OCI-LY3 (cell line): ENCODE measurements around the gene RAET1E.

ENCODE experiments used
- H2AFZ ChIP-seq: fragments of 200-600, 300-600 bp; shearing (Covaris generic); 2 replicates; pipeline ENCODE4 v1.6.0; 2014; ENCODE audit warnings: antibody characterized with exemption, low read depth, low read length
- H3K27ac ChIP-seq: fragments of 200-600, 300-600 bp; sonication (generic); 2 replicates; pipeline ENCODE4 v1.5.1; 2014; ENCODE audit warnings: mild to moderate bottlenecking, low read length, moderate library complexity, mixed read lengths
- H3K27me3 ChIP-seq: fragments of 200-600, 300-600 bp; sonication (generic); 2 replicates; pipeline ENCODE4 v1.6.1; 2014; ENCODE audit warnings: low read depth, low read length, mixed read lengths
- H3K36me3 ChIP-seq: fragments of 200-600, 300-600 bp; sonication (generic); replicated peaks from 2 replicates; pipeline ENCODE3; 2014; ENCODE audit warnings: low read depth, low read length, mixed read lengths
- H3K4me1 ChIP-seq: fragments of 300-600, 200-600 bp; sonication (generic); 2 replicates; pipeline ENCODE4 v1.6.1; 2014; ENCODE audit warnings: low read length, mixed read lengths
- H3K4me2 ChIP-seq: fragments of 200-600, 300-600 bp; sonication (generic); 2 replicates; pipeline ENCODE4 v1.6.1; 2014; ENCODE audit warnings: low read length, mixed read lengths
- H3K4me3 ChIP-seq: fragments of 300-600, 200-600 bp; sonication (generic); 2 replicates; pipeline ENCODE4 v1.5.1; 2014; ENCODE audit warnings: antibody characterized with exemption, mild to moderate bottlenecking, low read length, moderate library complexity
- H3K79me2 ChIP-seq: fragments of 300-600, 200-600 bp; shearing (Covaris generic); 2 replicates; pipeline ENCODE4 v1.6.1; 2014; ENCODE audit warnings: mild to moderate bottlenecking, low read length, mixed read lengths
- H3K9ac ChIP-seq: fragments of 300-600, 200-600 bp; shearing (Covaris generic); 2 replicates; pipeline ENCODE4 v1.6.0; 2014; ENCODE audit warnings: mild to moderate bottlenecking, low read length, moderate library complexity
- H3K9me3 ChIP-seq: fragments of 200-600, 300-600 bp; shearing (Covaris generic); 2 replicates; pipeline ENCODE4 v1.6.1; 2014; ENCODE audit warnings: low read length, mixed read lengths; ENCODE audit not compliant: insufficient read depth
- H4K20me1 ChIP-seq: fragments of 200-600, 300-600 bp; sonication (generic); 2 replicates; pipeline ENCODE4 v1.6.1; 2016; ENCODE audit warnings: low read length, mixed read lengths; ENCODE audit not compliant: insufficient read depth
- CTCF ChIP-seq: fragments of 200-600, 300-600 bp; sonication (generic); IDR thresholded peaks from 2 replicates; pipeline ENCODE4 v1.5.1; 2014; ENCODE audit warnings: antibody characterized with exemption, low read length, low read depth
- EZH2phosphoT487 ChIP-seq: fragments of 200-600 bp; shearing (Covaris generic); IDR thresholded peaks from 2 replicates; pipeline ENCODE4 v1.6.1; 2018; ENCODE audit warnings: antibody characterized with exemption, mixed run types, low read depth

Gene RAET1E

GRCh38 chr6:149925974-149926777, 28.3 kb upstream of the RAET1E start:
- H3K27me3 ChIP-seq: peaks cover 19% of the 10 kb centered on the region
- H3K79me2 ChIP-seq: no peaks in the 10 kb centered on the region
- H3K4me3 ChIP-seq: no peak overlapping the region
- no peaks in the 10 kb centered on the region for H3K9me3 ChIP-seq
- TF ChIP-seq CTCF: peak; percentile 43
- no peak for TF ChIP-seq EZH2phosphoT487
- H3K4me1 ChIP-seq: no peaks in the 10 kb centered on the region
- H2AFZ ChIP-seq: no peak overlapping the region
- no peak overlapping the region for H3K9ac ChIP-seq
- no peaks in the 10 kb centered on the region for H4K20me1 ChIP-seq
- no peaks in the 10 kb centered on the region for H3K36me3 ChIP-seq
- H3K27ac ChIP-seq: no peak overlapping the region
- H3K4me2 ChIP-seq: peak overlapping the region; percentile 31; the same call in 1 of the 2 replicates

- TF ChIP-seq EZH2phosphoT487 (no peak), CTCF (no peak)
- Histone ChIP-seq H3K4me3 (no peak overlapping the region), H3K27me3 (peaks cover 11% of the 10 kb centered on the region), H3K9me3 (no peaks in the 10 kb centered on the region), H4K20me1 (no peaks in the 10 kb centered on the region), H2AFZ (no peak overlapping the region), H3K4me1 (no peaks in the 10 kb centered on the region), H3K9ac (no peak overlapping the region), H3K79me2 (no peaks in the 10 kb centered on the region), H3K27ac (no peak overlapping the region), H3K36me3 (no peaks in the 10 kb centered on the region), H3K4me2 (no peak overlapping the region)
Observed at GRCh38 chr6:149925253-149925973, 27.5 kb upstream of the RAET1E start.

- Histone ChIP-seq H3K79me2 (no peaks in the 10 kb centered on the region), H3K4me3 (no peak overlapping the region), H4K20me1 (no peaks in the 10 kb centered on the region), H3K9ac (no peak overlapping the region), H3K27me3 (peaks cover 10% of the 10 kb centered on the region), H3K9me3 (no peaks in the 10 kb centered on the region), H3K4me2 (no peak overlapping the region), H3K4me1 (no peaks in the 10 kb centered on the region), H2AFZ (no peak overlapping the region), H3K27ac (no peak overlapping the region), H3K36me3 (no peaks in the 10 kb centered on the region)
- TF ChIP-seq CTCF (no peak), EZH2phosphoT487 (no peak)
Observed at GRCh38 chr6:149924933-149925252, 27.0 kb upstream of the RAET1E start.

GRCh38 chr6:149924206-149924932, 26.5 kb upstream of the RAET1E start:
- Histone ChIP-seq H4K20me1 (no peaks in the 10 kb centered on the region), H3K27ac (no peak overlapping the region), H3K27me3 (peaks cover 5% of the 10 kb centered on the region), H3K79me2 (no peaks in the 10 kb centered on the region), H3K4me2 (no peak overlapping the region), H3K4me1 (no peaks in the 10 kb centered on the region), H3K9ac (no peak overlapping the region), H3K36me3 (no peaks in the 10 kb centered on the region), H3K9me3 (no peaks in the 10 kb centered on the region), H3K4me3 (no peak overlapping the region), H2AFZ (no peak overlapping the region)
- no peak for TF ChIP-seq EZH2phosphoT487
- no peak for TF ChIP-seq CTCF
